22Rv1 (cell line): ENCODE results near the gene HNRNPR.
A peak's percentile ranks its signal among the peaks of the same experiment; 100 is the strongest.

Experiments
- H3K27ac ChIP-seq: fragments of 450-650 bp; 2 replicates; pipeline ENCODE4 v1.5.1; 2017
- ZFX ChIP-seq: fragments of 450-650 bp; IDR thresholded peaks from 2 replicates; pipeline ENCODE4 v1.6.1; 2017; ENCODE audit warnings: antibody characterized with exemption, borderline replicate concordance
- TF ChIP-seq, protein P1 (sequence below): fragments of 450-650 bp; IDR thresholded peaks from 2 replicates; pipeline ENCODE4 v1.5.1; 2017; ENCODE audit warnings: mild to moderate bottlenecking

Gene HNRNPR

DNA sequence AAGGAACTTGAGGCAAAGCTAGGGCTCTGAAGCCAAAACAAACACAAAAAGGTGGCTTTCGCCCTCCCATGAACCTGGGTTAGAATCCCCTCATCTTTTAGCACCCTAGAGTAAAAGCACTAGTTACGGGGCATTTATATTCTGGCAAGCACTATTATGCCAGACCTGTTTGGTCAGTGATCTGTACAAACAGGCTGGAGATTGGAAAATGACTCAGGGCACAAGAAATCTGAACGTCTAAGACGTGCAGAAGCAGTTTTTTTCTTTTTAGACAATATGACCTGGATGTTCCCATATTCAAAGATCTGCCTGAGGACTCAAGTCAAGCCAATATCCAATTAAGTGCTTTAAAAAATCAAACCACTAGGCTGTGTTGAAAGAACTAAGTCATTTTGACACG is 22.5 kb upstream of the HNRNPR start:
- H3K27ac ChIP-seq, result peak overlapping the region; percentile 96; the same call in 1 of the 2 replicates

DNA sequence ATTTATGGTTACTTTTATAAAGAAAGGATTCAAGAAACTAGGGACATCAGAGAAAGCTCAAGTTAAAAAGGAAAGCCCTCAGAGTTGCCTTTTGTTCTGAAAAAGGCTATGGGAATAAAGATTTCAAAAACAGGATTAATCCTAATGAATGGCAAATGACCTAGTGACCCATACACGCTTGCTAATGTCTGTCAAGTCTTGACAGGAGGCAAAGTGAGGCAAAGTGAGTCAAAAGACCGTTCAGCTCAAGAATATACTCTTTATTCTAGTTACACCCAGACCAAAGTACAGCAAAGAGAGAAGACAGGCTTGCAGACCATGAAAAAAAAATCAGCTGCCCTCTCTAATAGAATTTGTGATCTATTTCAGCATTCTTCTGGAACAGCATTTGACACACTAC is 22.1 kb upstream of the HNRNPR start:
- no peak overlapping the region for H3K27ac ChIP-seq
- TF ChIP-seq ZFX, result no peak
- TF ChIP-seq, protein P1, sequence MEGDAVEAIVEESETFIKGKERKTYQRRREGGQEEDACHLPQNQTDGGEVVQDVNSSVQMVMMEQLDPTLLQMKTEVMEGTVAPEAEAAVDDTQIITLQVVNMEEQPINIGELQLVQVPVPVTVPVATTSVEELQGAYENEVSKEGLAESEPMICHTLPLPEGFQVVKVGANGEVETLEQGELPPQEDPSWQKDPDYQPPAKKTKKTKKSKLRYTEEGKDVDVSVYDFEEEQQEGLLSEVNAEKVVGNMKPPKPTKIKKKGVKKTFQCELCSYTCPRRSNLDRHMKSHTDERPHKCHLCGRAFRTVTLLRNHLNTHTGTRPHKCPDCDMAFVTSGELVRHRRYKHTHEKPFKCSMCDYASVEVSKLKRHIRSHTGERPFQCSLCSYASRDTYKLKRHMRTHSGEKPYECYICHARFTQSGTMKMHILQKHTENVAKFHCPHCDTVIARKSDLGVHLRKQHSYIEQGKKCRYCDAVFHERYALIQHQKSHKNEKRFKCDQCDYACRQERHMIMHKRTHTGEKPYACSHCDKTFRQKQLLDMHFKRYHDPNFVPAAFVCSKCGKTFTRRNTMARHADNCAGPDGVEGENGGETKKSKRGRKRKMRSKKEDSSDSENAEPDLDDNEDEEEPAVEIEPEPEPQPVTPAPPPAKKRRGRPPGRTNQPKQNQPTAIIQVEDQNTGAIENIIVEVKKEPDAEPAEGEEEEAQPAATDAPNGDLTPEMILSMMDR, result no peak

More for the DNA sequence above, 22.5 kb upstream of the HNRNPR start:
- no peak for TF ChIP-seq ZFX
- TF ChIP-seq, protein P1, result no peak

DNA sequence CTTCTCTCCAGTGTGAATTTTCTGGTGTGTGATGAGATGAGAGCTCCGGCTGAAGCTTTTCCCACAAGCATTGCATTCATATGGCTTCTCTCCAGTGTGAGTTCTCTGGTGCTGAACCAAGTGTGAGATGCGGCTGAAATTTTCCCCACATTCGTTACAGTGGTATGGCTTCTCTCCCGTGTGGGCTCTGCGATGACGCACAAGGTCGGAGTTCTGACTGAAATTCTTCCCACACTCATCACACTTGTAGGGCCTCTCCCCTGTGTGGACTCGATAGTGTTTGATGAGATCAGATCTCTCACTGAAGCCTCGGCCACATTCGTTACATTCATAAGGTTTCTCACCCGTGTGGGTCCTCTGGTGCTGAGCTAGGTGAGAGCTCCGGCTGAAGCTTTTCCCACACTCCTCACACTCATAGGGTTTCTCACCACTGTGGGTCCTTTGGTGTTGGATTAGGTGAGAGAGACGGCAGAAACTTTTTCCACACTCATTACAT is 18.2 kb upstream of the HNRNPR start:
- no peak for TF ChIP-seq ZFX
- TF ChIP-seq, protein P1, result no peak
- H3K27ac ChIP-seq, result no peak overlapping the region

DNA sequence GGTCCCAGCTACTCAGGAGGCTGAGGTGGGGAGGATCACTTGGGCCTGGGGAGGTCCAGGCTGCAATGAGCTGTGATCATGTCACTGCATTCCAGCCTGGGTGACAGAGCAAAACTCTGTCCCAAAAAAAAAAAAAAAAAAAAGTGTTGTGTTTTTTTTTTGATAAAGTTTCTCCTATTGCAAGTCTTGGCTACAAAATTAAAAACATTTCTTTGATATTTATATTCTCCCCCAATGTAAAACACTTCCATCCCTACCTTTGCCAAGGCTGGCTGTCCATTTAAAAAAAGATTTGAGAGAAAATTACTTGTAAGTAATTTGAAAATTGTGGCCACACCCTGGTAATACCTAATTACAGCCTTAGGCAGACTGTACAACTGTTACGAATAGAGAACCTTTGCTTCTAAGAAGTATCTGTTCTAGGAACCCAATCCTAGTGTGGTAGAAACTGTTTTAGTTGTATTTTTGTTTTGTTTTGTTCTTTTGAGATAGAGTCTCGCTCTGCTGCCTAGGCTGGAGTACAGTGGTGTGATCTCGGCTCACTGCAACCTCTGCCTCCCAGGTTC is 14.3 kb upstream of the HNRNPR start:
- no peak overlapping the region for H3K27ac ChIP-seq

DNA sequence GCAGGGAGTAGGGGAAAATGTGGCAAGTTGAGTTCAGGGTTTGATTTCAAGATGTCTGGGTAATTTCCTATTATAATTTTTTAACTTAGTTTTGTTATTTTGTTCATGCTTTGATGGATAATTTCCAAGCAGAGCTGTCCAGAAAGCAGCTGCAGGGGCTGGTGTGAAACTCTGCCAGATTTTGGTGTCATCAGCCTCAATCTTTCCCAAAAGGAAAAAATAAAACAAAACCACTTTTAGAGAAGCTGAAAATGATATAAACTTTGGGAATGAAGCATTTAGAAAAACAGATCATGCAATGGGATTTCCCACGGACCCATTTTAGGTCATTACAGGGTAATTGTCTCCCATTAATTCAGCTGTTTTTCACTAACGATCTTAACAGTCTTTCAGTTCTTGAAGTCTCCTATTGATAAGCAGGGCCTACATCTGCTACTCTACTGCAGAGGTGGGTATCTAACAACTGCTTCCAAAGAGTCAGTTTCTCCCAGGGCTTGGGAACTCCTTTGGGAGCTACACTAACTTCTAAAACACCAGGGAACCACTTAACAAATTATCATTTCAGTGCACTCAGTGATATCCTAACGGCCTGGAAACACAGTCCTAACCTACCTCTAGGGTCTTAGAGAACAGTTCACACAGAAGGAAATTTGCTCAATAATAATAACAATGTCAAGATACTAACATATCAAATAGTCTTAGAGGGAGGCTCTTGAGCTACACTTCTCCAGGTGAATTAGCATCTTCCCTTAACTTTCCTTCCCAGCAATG is 13.2 kb upstream of the HNRNPR start:
- TF ChIP-seq, protein P1, result no peak
- no peak overlapping the region for H3K27ac ChIP-seq

More for the DNA sequence above, 14.3 kb upstream of the HNRNPR start:
- TF ChIP-seq, protein P1, result no peak
- no peak for TF ChIP-seq ZFX

DNA sequence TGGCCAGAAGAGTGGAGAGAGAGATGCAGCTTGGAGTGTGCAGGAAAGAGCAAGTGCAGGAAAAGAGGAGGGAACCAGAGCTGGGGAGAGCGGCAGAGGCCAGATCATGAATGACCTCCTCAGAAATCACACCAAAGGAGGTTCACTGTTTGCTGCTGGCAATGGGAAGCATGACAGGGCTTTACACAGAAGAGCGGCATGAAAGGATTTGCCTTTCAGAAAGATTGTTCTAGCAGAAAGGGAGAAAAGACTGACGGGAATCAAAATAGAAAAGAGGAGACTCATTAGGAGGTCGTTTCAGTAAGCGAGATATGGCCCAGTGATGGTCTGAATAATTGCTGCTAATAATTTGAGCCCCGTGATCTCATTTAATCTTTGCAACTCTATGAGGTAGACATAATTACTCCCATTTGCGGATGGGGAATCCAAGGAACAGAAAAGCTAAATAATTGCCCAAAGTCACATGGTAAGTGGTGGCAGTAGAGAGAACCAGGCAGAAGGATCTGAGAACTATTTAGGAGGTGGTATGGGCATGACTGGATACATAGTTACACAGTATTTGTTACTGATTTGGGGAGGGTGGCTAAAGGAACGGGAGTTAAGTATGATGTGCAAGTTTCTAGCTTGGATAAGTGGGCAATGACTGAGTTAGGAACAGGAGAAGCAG is 12.5 kb upstream of the HNRNPR start:
- TF ChIP-seq, protein P1, result no peak
- TF ChIP-seq ZFX, result no peak
- H3K27ac ChIP-seq, result no peak overlapping the region
